HepG2 (cell line): Measurements from ENCODE around the gene CH25H. TPM values are rescaled to one million over a fixed set of nuclear protein-coding genes. Genes with fewer than 3 reads are reported as not detected.

Source experiments
- FOXM1 ChIP-seq: sonication (generic); formaldehyde crosslinking; IDR thresholded peaks from 2 replicates; pipeline ENCODE4 v1.5.0; 2020; ENCODE audit warnings: missing genetic modification reagents
- MLLT10 ChIP-seq: sonication (generic); formaldehyde crosslinking; IDR thresholded peaks from 2 replicates; pipeline ENCODE4 v1.4.0; 2020; ENCODE audit warnings: missing genetic modification reagents
- SRSF1 ChIP-seq: fragments of 200-400 bp; formaldehyde crosslinking; optimal IDR thresholded peaks from 2 replicates; pipeline ENCODE3; 2017; ENCODE audit warnings: mild to moderate bottlenecking, low read depth, low read length, moderate library complexity
- ZNF138 ChIP-seq: sonication (generic); formaldehyde crosslinking; IDR thresholded peaks from 2 replicates; pipeline ENCODE4 v1.5.0; 2020; ENCODE audit warnings: mild to moderate bottlenecking, low read depth, missing genetic modification reagents
- ZNF883 ChIP-seq: sonication (generic); formaldehyde crosslinking; IDR thresholded peaks from 2 replicates; pipeline ENCODE4 v1.5.1; 2020; ENCODE audit warnings: mild to moderate bottlenecking, missing genetic modification reagents; ENCODE audit errors: not compliant biosample characterization
- ZSCAN31 ChIP-seq: sonication (generic); formaldehyde crosslinking; IDR thresholded peaks from 2 replicates; pipeline ENCODE4 v1.5.0; 2020; ENCODE audit warnings: low read depth, mild to moderate bottlenecking, missing genetic modification reagents
- polyA plus RNA-seq, 8 experiments: library from polyadenylated mRNA; depleted of rRNA in 3 of 8; stranded (reverse) in 7 of 8; unstranded in 1 of 8; fragments of >200 nt; fragmentation: Illumina TruSeq in 4 of 8; extraction: Trizol in 4 of 8; gene quantifications; 2 replicates each; pipeline versions ENCODE4 v1.2.1 to v1.2.3, GENCODE V29; 2011 to 2016; ENCODE audit warnings: low read depth in 4 of 8, missing spikeins in 1 of 8, mixed read lengths in 1 of 8; ENCODE audit not compliant: insufficient read depth in 1 of 8
- total RNA-seq, 5 experiments: library from RNA; depleted of rRNA; stranded (reverse); fragments of >200 nt; fragmentation: Illumina TruSeq; extraction: Trizol; gene quantifications; 2 replicates each; pipeline ENCODE4 v1.2.3, GENCODE V29; 2016; ENCODE audit warnings: low read depth in 1 of 5
- TF ChIP-seq, protein P1 (sequence below): IDR thresholded peaks from 2 replicates; pipeline ENCODE4 v1.6.1; 2016; ENCODE audit warnings: low read depth, missing genetic modification reagents, missing compliant biosample characterization
- TF ChIP-seq, protein P2 (sequence below), 2 experiments: fragments of 450-650 bp in 1 of 2; sonication (generic) in 1 of 2; formaldehyde crosslinking in 1 of 2; IDR thresholded peaks; 2 replicates each; pipeline versions ENCODE4 v1.6.1 to v1.8.0; 2016 to 2022; ENCODE audit warnings: antibody characterized with exemption in 1 of 2, mild to moderate bottlenecking in 1 of 2, missing genetic modification reagents in 1 of 2
- TF ChIP-seq, protein P3 (sequence below): sonication (generic); formaldehyde crosslinking; conservative IDR thresholded peaks from 2 replicates; pipeline ENCODE4 v1.8.0; 2022; ENCODE audit warnings: missing genetic modification reagents

The CH25H gene
- total and polyA plus RNA-seq, 2 of the 13 experiments (the other 11 are each of a cell fraction or from before 2014, with no cell fraction given) = not detected

DNA sequence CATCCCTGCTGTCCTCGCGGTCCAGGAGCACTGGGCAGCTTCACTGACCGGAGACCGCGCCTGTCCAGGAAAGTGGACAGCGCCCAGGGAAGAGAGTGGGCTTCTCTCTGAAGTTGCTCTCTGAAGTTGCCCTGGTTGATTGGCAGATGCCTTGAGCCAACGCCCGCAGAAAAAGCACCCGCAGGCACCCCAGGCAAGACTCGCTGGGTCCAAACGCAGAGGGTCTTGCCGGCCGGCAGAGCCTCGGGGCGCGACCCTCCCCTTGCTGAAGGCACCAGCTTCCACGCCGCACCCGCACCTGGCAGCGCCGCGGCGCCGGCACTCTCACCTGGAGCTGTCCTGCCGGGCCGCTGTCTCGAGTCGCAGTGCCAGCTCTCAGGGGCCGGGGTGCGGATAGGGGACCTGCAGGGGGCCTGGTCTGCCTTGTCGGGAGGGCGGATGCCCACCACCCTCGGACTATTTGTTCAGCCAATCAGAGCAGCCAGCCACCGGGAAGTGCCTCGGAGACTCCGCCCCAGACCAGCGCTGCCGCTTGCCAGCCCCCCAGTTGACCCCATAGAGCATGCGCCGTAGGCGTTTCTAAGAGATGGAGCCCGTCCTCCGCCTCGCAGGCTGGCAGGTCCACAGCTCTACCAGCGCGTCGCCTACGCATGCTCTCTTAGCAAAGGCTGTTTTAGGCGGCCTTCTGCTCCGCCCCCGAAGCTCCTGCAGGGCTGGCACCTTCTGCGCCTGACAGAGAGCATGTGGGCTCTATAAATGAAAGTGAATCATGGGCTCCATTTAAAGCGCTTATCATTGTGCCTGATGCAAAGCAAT lies 44.5 kb upstream of the CH25H start, which contains the start of gene LIPA (continued):
- TF ChIP-seq, protein P1, sequence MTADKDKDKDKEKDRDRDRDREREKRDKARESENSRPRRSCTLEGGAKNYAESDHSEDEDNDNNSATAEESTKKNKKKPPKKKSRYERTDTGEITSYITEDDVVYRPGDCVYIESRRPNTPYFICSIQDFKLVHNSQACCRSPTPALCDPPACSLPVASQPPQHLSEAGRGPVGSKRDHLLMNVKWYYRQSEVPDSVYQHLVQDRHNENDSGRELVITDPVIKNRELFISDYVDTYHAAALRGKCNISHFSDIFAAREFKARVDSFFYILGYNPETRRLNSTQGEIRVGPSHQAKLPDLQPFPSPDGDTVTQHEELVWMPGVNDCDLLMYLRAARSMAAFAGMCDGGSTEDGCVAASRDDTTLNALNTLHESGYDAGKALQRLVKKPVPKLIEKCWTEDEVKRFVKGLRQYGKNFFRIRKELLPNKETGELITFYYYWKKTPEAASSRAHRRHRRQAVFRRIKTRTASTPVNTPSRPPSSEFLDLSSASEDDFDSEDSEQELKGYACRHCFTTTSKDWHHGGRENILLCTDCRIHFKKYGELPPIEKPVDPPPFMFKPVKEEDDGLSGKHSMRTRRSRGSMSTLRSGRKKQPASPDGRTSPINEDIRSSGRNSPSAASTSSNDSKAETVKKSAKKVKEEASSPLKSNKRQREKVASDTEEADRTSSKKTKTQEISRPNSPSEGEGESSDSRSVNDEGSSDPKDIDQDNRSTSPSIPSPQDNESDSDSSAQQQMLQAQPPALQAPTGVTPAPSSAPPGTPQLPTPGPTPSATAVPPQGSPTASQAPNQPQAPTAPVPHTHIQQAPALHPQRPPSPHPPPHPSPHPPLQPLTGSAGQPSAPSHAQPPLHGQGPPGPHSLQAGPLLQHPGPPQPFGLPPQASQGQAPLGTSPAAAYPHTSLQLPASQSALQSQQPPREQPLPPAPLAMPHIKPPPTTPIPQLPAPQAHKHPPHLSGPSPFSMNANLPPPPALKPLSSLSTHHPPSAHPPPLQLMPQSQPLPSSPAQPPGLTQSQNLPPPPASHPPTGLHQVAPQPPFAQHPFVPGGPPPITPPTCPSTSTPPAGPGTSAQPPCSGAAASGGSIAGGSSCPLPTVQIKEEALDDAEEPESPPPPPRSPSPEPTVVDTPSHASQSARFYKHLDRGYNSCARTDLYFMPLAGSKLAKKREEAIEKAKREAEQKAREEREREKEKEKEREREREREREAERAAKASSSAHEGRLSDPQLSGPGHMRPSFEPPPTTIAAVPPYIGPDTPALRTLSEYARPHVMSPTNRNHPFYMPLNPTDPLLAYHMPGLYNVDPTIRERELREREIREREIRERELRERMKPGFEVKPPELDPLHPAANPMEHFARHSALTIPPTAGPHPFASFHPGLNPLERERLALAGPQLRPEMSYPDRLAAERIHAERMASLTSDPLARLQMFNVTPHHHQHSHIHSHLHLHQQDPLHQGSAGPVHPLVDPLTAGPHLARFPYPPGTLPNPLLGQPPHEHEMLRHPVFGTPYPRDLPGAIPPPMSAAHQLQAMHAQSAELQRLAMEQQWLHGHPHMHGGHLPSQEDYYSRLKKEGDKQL (CRISPR knock-in tag) = no peak
- no peak for TF ChIP-seq FOXM1 (CRISPR knock-in tag)
- TF ChIP-seq ZNF138 (CRISPR knock-in tag) = no peak
- no peak for TF ChIP-seq ZNF883
- TF ChIP-seq MLLT10 = no peak
- TF ChIP-seq, protein P2, sequence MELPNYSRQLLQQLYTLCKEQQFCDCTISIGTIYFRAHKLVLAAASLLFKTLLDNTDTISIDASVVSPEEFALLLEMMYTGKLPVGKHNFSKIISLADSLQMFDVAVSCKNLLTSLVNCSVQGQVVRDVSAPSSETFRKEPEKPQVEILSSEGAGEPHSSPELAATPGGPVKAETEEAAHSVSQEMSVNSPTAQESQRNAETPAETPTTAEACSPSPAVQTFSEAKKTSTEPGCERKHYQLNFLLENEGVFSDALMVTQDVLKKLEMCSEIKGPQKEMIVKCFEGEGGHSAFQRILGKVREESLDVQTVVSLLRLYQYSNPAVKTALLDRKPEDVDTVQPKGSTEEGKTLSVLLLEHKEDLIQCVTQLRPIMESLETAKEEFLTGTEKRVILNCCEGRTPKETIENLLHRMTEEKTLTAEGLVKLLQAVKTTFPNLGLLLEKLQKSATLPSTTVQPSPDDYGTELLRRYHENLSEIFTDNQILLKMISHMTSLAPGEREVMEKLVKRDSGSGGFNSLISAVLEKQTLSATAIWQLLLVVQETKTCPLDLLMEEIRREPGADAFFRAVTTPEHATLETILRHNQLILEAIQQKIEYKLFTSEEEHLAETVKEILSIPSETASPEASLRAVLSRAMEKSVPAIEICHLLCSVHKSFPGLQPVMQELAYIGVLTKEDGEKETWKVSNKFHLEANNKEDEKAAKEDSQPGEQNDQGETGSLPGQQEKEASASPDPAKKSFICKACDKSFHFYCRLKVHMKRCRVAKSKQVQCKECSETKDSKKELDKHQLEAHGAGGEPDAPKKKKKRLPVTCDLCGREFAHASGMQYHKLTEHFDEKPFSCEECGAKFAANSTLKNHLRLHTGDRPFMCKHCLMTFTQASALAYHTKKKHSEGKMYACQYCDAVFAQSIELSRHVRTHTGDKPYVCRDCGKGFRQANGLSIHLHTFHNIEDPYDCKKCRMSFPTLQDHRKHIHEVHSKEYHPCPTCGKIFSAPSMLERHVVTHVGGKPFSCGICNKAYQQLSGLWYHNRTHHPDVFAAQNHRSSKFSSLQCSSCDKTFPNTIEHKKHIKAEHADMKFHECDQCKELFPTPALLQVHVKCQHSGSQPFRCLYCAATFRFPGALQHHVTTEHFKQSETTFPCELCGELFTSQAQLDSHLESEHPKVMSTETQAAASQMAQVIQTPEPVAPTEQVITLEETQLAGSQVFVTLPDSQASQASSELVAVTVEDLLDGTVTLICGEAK (IDR thresholded peaks at IDR 0.05) = no peak
- TF ChIP-seq, protein P2 (CRISPR knock-in tag; IDR thresholded peaks at IDR 0.05) = no peak
- TF ChIP-seq, protein P3, sequence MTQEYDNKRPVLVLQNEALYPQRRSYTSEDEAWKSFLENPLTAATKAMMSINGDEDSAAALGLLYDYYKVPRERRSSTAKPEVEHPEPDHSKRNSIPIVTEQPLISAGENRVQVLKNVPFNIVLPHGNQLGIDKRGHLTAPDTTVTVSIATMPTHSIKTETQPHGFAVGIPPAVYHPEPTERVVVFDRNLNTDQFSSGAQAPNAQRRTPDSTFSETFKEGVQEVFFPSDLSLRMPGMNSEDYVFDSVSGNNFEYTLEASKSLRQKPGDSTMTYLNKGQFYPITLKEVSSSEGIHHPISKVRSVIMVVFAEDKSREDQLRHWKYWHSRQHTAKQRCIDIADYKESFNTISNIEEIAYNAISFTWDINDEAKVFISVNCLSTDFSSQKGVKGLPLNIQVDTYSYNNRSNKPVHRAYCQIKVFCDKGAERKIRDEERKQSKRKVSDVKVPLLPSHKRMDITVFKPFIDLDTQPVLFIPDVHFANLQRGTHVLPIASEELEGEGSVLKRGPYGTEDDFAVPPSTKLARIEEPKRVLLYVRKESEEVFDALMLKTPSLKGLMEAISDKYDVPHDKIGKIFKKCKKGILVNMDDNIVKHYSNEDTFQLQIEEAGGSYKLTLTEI (CRISPR knock-in tag) = no peak
- TF ChIP-seq SRSF1 = peak; percentile 79
- TF ChIP-seq ZSCAN31 (CRISPR knock-in tag) = 0 out of 2 replicates have a peak, but pooled peaks have one; percentile 40
